ELR (cell line): ENCODE measurements around the gene KIAA0513.
"Not testable (repeated sequence)": the region's sequence is repeated elsewhere in the genome, so short reads cannot be mapped to it uniquely, and the experiment has no call there.

ENCODE experiments used
- DNase-seq: peaks from one replicate; pipeline ENCODE4 v3.0.0-alpha.2; 2015; ENCODE audit warnings: low read depth

KIAA0513 gene

GRCh38 chr16:85113168-85113733 is 85.7 kb downstream of the KIAA0513 start:
- no peak for DNase-seq

- DNase-seq, result no peak
Observed at GRCh38 chr16:85113913-85114312, 86.3 kb downstream of the KIAA0513 start.

- DNase-seq, result peak; percentile 87
Observed at GRCh38 chr16:85114909-85115567, 87.4 kb downstream of the KIAA0513 start.

- DNase-seq, result no peak
Observed at GRCh38 chr16:85117418-85117817, 89.8 kb downstream of the KIAA0513 start.

GRCh38 chr16:85120006-85120340 is 92.4 kb downstream of the KIAA0513 start:
- no peak for DNase-seq

- DNase-seq, result not testable (repeated sequence)
Observed at GRCh38 chr16:85123441-85123840, 95.8 kb downstream of the KIAA0513 start.

GRCh38 chr16:85123891-85124635 is 96.5 kb downstream of the KIAA0513 start:
- DNase-seq, result peak; percentile 98

- no peak for DNase-seq
Observed at GRCh38 chr16:85124636-85125346, 97.2 kb downstream of the KIAA0513 start.

- no peak for DNase-seq
Observed at GRCh38 chr16:85125570-85126393, 98.2 kb downstream of the KIAA0513 start.

- no peak for DNase-seq
Observed at GRCh38 chr16:85126394-85126704, 98.8 kb downstream of the KIAA0513 start.

- peak; percentile 51 for DNase-seq
Observed at GRCh38 chr16:85126705-85127378, 99.2 kb downstream of the KIAA0513 start.

- no peak for DNase-seq
Observed at GRCh38 chr16:85127379-85127723, 99.8 kb downstream of the KIAA0513 start.

GRCh38 chr16:85128079-85128837 is 100.7 kb downstream of the KIAA0513 start:
- DNase-seq, result no peak

- no peak for DNase-seq
Observed at GRCh38 chr16:85129876-85130704, 102.5 kb downstream of the KIAA0513 start.

GRCh38 chr16:85130705-85131028 is 103.1 kb downstream of the KIAA0513 start:
- DNase-seq, result no peak

GRCh38 chr16:85132456-85133289 is 105.1 kb downstream of the KIAA0513 start:
- peak; percentile 45 for DNase-seq

- DNase-seq, result no peak
Observed at GRCh38 chr16:85133290-85133599, 105.7 kb downstream of the KIAA0513 start.

- DNase-seq, result no peak
Observed at GRCh38 chr16:85134076-85134788, 106.6 kb downstream of the KIAA0513 start.

GRCh38 chr16:85134789-85135142 is 107.2 kb downstream of the KIAA0513 start:
- DNase-seq, result no peak
